ENCODE results near the gene TGFB1. TPM values are rescaled to one million over a fixed set of nuclear protein-coding genes. Genes with fewer than 3 reads are reported as not detected.
A peak's percentile ranks its signal among the peaks of the same experiment; 100 is the strongest.

Gene TGFB1
- total RNA-seq, 1 donor from 2014 or later, result 24.9 TPM

GRCh38 chr19:41355035-41355434 lies 1.3 kb upstream of the TGFB1 start:
- H3K4me3 Mint-ChIP-seq, result peak overlapping the region; percentile 59
- no peak for TF ChIP-seq CTCF (IDR thresholded peaks at IDR 0.05; ENCODE audit: unreplicated experiment)
- no peak for DNase-seq (ENCODE audit: low spot score in 2 of 2, unreplicated experiment in 2 of 2)
- no peak overlapping the region for H3K27ac Mint-ChIP-seq
- peaks cover 24% of the 10 kb centered on the region for H3K4me1 Mint-ChIP-seq
- no peaks in the 10 kb centered on the region for H3K9me3 Mint-ChIP-seq
- no peaks in the 10 kb centered on the region for H3K36me3 Mint-ChIP-seq
- peaks cover 30% of the 10 kb centered on the region for H3K27me3 Mint-ChIP-seq (ENCODE audit: low read depth)

- peak overlapping the region; percentile 81 for H3K4me3 Mint-ChIP-seq
- peak overlapping the region; percentile 86 for H3K27ac Mint-ChIP-seq
- H3K9me3 Mint-ChIP-seq, result no peaks in the 10 kb centered on the region
- H3K4me1 Mint-ChIP-seq, result peaks cover 24% of the 10 kb centered on the region
- H3K27me3 Mint-ChIP-seq (ENCODE audit: low read depth), result peaks cover 35% of the 10 kb centered on the region
- no peak for DNase-seq (ENCODE audit: low spot score in 2 of 2, unreplicated experiment in 2 of 2)
- TF ChIP-seq CTCF (IDR thresholded peaks at IDR 0.05; ENCODE audit: unreplicated experiment), result peak; percentile 43
- no peaks in the 10 kb centered on the region for H3K36me3 Mint-ChIP-seq
Measured at GRCh38 chr19:41354343-41354953, 726 bp upstream of the TGFB1 start.

- peaks cover 35% of the 10 kb centered on the region for H3K27me3 Mint-ChIP-seq (ENCODE audit: low read depth)
- no peak for TF ChIP-seq CTCF (IDR thresholded peaks at IDR 0.05; ENCODE audit: unreplicated experiment)
- H3K36me3 Mint-ChIP-seq, result peaks cover 3% of the 10 kb centered on the region
- H3K27ac Mint-ChIP-seq, result peak overlapping the region; percentile 35
- DNase-seq (ENCODE audit: low spot score in 2 of 2, unreplicated experiment in 2 of 2), result peak; percentile 27 to 63
- peaks cover 24% of the 10 kb centered on the region for H3K4me1 Mint-ChIP-seq
- peaks cover 3% of the 10 kb centered on the region for H3K9me3 Mint-ChIP-seq
- peak overlapping the region; percentile 78 for H3K4me3 Mint-ChIP-seq
Measured at GRCh38 chr19:41352609-41353465, 885 bp downstream of the TGFB1 start.

GRCh38 chr19:41352279-41352608 lies 1.5 kb downstream of the TGFB1 start:
- Mint-ChIP-seq H3K9me3 (peaks cover 3% of the 10 kb centered on the region), H3K4me1 (peaks cover 24% of the 10 kb centered on the region), H3K4me3 (peak overlapping the region; percentile 78), H3K27ac (peak overlapping the region; percentile 8), H3K36me3 (peaks cover 3% of the 10 kb centered on the region), H3K27me3 (ENCODE audit: low read depth) (peaks cover 35% of the 10 kb centered on the region)
- no peak for TF ChIP-seq CTCF (IDR thresholded peaks at IDR 0.05; ENCODE audit: unreplicated experiment)
- no peak for DNase-seq (ENCODE audit: low spot score in 2 of 2, unreplicated experiment in 2 of 2)

GRCh38 chr19:41351339-41352245 lies 2.1 kb downstream of the TGFB1 start:
- peak in 1 of 2 experiments; percentile 42 for DNase-seq (ENCODE audit: low spot score in 2 of 2, unreplicated experiment in 2 of 2)
- Mint-ChIP-seq H3K36me3 (peaks cover 3% of the 10 kb centered on the region), H3K27me3 (ENCODE audit: low read depth) (peaks cover 35% of the 10 kb centered on the region), H3K27ac (peak overlapping the region; percentile 8), H3K4me1 (peaks cover 24% of the 10 kb centered on the region), H3K9me3 (peaks cover 3% of the 10 kb centered on the region), H3K4me3 (peak overlapping the region; percentile 78)
- TF ChIP-seq CTCF (IDR thresholded peaks at IDR 0.05; ENCODE audit: unreplicated experiment), result no peak
